Measurements from ENCODE around the gene TOP2B.

TOP2B gene

GRCh38 chr3:25664812-25665314 lies at the start of gene TOP2B:
TSS of gene TOP2B (minus strand) at chr3:25664907. CDS start at chr3:25664297, 610 bp downstream.
- H3K4me3 Mint-ChIP-seq: peak within 1 kb of the TSS; percentile 85 to 98 (median 96)
- no peaks in the 10 kb centered on the region for H3K36me3 Mint-ChIP-seq (ENCODE audit: low read depth)
- H3K27me3 Mint-ChIP-seq (ENCODE audit: low read depth): no peaks in the 10 kb centered on the region
- H3K9me3 Mint-ChIP-seq: no peaks in the 10 kb centered on the region
- TF ChIP-seq CTCF (IDR thresholded peaks at IDR 0.05; ENCODE audit: unreplicated experiment in 3 of 3): no peak
- peak within 1 kb of the TSS; percentile 99 to 100 (median 100) for H3K27ac Mint-ChIP-seq
- peaks cover 36% of the 10 kb centered on the region for H3K4me1 Mint-ChIP-seq

- no peak for TF ChIP-seq CTCF (IDR thresholded peaks at IDR 0.05; ENCODE audit: unreplicated experiment in 3 of 3)
- H3K4me3 Mint-ChIP-seq: no peak overlapping the region
- H3K27me3 Mint-ChIP-seq (ENCODE audit: low read depth): no peaks in the 10 kb centered on the region
- peaks cover 9% of the 10 kb centered on the region for H3K9me3 Mint-ChIP-seq
- peaks cover 12% of the 10 kb centered on the region for H3K36me3 Mint-ChIP-seq (ENCODE audit: low read depth)
- no peaks in the 10 kb centered on the region for H3K4me1 Mint-ChIP-seq
- H3K27ac Mint-ChIP-seq: no peak overlapping the region
Observed at GRCh38 chr3:25713341-25713985, 48.8 kb upstream of the TOP2B start.

- no peak overlapping the region for H3K27ac Mint-ChIP-seq
- no peaks in the 10 kb centered on the region for H3K27me3 Mint-ChIP-seq (ENCODE audit: low read depth)
- H3K4me3 Mint-ChIP-seq: no peak overlapping the region
- H3K36me3 Mint-ChIP-seq (ENCODE audit: low read depth): no peaks in the 10 kb centered on the region
- peaks cover 2% of the 10 kb centered on the region for H3K9me3 Mint-ChIP-seq
- no peaks in the 10 kb centered on the region for H3K4me1 Mint-ChIP-seq
- TF ChIP-seq CTCF (IDR thresholded peaks at IDR 0.05; ENCODE audit: unreplicated experiment in 3 of 3): no peak
Observed at GRCh38 chr3:25711090-25711489, 46.4 kb upstream of the TOP2B start.

GRCh38 chr3:25708036-25708435 lies 43.3 kb upstream of the TOP2B start:
- Mint-ChIP-seq H3K27ac (no peak overlapping the region), H3K4me1 (no peaks in the 10 kb centered on the region), H3K4me3 (no peak overlapping the region), H3K9me3 (no peaks in the 10 kb centered on the region), H3K27me3 (ENCODE audit: low read depth) (no peaks in the 10 kb centered on the region), H3K36me3 (ENCODE audit: low read depth) (no peaks in the 10 kb centered on the region)
- no peak for TF ChIP-seq CTCF (IDR thresholded peaks at IDR 0.05; ENCODE audit: unreplicated experiment in 3 of 3)

GRCh38 chr3:25707268-25707926 lies 42.7 kb upstream of the TOP2B start:
- TF ChIP-seq CTCF (IDR thresholded peaks at IDR 0.05; ENCODE audit: unreplicated experiment in 3 of 3): no peak
- Mint-ChIP-seq H3K9me3 (no peaks in the 10 kb centered on the region), H3K36me3 (ENCODE audit: low read depth) (no peaks in the 10 kb centered on the region), H3K4me3 (no peak overlapping the region), H3K27ac (no peak overlapping the region), H3K27me3 (ENCODE audit: low read depth) (no peaks in the 10 kb centered on the region), H3K4me1 (no peaks in the 10 kb centered on the region)
